Measurements from ENCODE around the gene RMP24.
"Not testable (repeated sequence)": the region's sequence is repeated elsewhere in the genome, so short reads cannot be mapped to it uniquely, and the experiment has no call there.

The RMP24 gene

DNA sequence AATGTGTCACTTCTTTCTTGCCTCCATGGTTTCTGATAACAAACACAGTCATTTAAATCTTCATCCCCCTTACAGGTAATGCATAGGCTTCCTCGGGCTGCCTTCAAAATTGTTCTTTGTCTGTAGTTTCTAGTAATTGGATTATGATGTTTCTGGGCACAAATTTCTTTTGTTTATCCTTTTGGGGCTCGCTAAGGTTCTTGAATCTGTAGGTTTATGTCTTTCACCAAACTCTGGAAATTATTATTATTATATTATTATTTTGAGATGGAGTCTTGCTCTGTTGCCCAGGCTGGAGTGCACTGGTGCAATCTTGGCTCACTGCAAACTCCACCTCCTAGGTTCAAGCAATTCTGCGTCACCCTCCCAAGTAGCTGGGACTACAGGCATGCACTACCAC lies 16.3 kb upstream of the RMP24 start:
- ATAC-seq (no peak), DNase-seq (no peak)
- no peak overlapping the region for H3K27ac Mint-ChIP-seq
- peaks cover 0 to 6% (median 4%) of the 10 kb centered on the region in 5 donors for H3K36me3 Mint-ChIP-seq
- no peak overlapping the region for H3K27ac ChIP-seq (ENCODE audit: low read depth, low read length)
- H3K27me3 ChIP-seq (ENCODE audit: control insufficient read depth in 2 of 2, insufficient read depth in 2 of 2, low read length in 2 of 2): no peaks in the 10 kb centered on the region
- H3K4me3 ChIP-seq (ENCODE audit: low read length): no peak overlapping the region
- intact Hi-C loops (cut with micrococcal nuclease): no loop called here
- no peaks in the 10 kb centered on the region for H3K4me1 ChIP-seq (ENCODE audit: control insufficient read depth in 2 of 2, insufficient read depth in 2 of 2, low read length in 2 of 2)
- no peak overlapping the region for H3K4me3 Mint-ChIP-seq
- ChIA-PET POLR2A (no interaction called here), CTCF (no interaction called here)
- H3K27me3 Mint-ChIP-seq: peaks cover 35 to 47% (median 44%) of the 10 kb centered on the region in 5 donors
- peaks cover 0 to 15% (median 6%) of the 10 kb centered on the region in 11 donors for H3K9me3 Mint-ChIP-seq
- peaks cover 0 to 2% (median 0%) of the 10 kb centered on the region in 7 donors for H3K4me1 Mint-ChIP-seq
- H3K36me3 ChIP-seq (ENCODE audit: control insufficient read depth in 2 of 3, insufficient read depth in 3 of 3, low read length in 3 of 3): no peaks in the 10 kb centered on the region
- H3K9me3 ChIP-seq (ENCODE audit: control insufficient read depth in 2 of 3, low read length in 3 of 3): peaks cover 0 to 5% (median 0%) of the 10 kb centered on the region in 3 experiments

DNA sequence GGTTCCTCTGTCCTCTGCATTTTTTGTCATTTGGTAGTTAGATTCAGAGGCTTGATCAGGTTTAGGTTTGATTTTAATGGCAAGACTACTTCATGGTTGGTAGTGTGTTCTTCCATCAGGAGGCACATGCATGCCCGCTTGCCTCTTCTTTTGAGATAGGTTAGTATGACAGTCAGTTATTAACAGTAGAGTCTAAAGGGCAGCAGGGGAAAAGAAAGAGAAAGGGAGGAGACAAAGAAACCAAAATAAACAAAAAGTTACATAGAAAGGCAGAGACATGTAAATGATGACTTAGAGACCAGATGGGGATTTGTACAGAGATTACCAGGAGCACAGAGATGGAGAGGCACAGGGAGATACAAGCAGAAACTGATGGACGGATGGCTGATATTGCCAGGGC lies 10.2 kb upstream of the RMP24 start:
- Histone ChIP-seq H3K9me3 (ENCODE audit: control insufficient read depth in 2 of 3, low read length in 3 of 3) (peaks cover 0 to 5% (median 0%) of the 10 kb centered on the region in 3 experiments), H3K36me3 (ENCODE audit: control insufficient read depth in 2 of 3, insufficient read depth in 3 of 3, low read length in 3 of 3) (no peaks in the 10 kb centered on the region), H3K27ac (ENCODE audit: low read depth, low read length) (no peak overlapping the region), H3K27me3 (ENCODE audit: control insufficient read depth in 2 of 2, insufficient read depth in 2 of 2, low read length in 2 of 2) (no peaks in the 10 kb centered on the region), H3K4me1 (ENCODE audit: control insufficient read depth in 2 of 2, insufficient read depth in 2 of 2, low read length in 2 of 2) (no peaks in the 10 kb centered on the region), H3K4me3 (ENCODE audit: low read length) (no peak overlapping the region)
- no peak overlapping the region for H3K27ac Mint-ChIP-seq
- H3K9me3 Mint-ChIP-seq: peaks cover 0 to 15% (median 6%) of the 10 kb centered on the region in 11 donors
- peaks cover 0 to 11% (median 0%) of the 10 kb centered on the region in 5 donors for H3K36me3 Mint-ChIP-seq
- ChIA-PET POLR2A (no interaction called here), CTCF (interaction anchor here (0.6 kb wide), 1 partner anchor 470 kb away, joined by 4 read pairs; no protein-coding TSS in a partner anchor)
- H3K27me3 Mint-ChIP-seq: peaks cover 14 to 23% (median 16%) of the 10 kb centered on the region in 5 donors
- peaks cover 0 to 16% (median 9%) of the 10 kb centered on the region in 7 donors for H3K4me1 Mint-ChIP-seq
- ATAC-seq: no peak
- intact Hi-C loops (cut with micrococcal nuclease): no loop called here
- no peak overlapping the region for H3K4me3 Mint-ChIP-seq
- DNase-seq: no peak

DNA sequence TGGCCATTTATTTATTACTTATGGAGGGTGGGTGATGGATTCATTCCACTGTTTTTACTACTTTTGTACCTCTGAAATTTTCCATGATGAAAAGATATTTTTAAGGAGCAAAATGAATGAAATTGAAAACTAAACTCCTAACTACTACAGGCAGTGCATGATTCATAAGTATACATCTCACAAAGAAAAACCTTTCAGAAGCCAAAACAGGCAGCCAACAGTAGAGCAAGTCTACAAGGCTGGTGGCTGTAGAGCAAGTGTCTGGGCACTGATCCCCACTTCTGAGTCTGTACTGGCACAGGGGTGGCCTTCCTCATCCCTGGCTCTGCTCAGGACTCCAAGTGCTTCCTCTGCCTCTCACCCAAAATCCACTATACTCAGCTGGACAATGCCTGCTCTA lies 8.2 kb upstream of the RMP24 start:
- no peak for ATAC-seq
- Histone ChIP-seq H3K4me3 (ENCODE audit: low read length) (no peak overlapping the region), H3K27me3 (ENCODE audit: control insufficient read depth in 2 of 2, insufficient read depth in 2 of 2, low read length in 2 of 2) (no peaks in the 10 kb centered on the region), H3K4me1 (ENCODE audit: control insufficient read depth in 2 of 2, insufficient read depth in 2 of 2, low read length in 2 of 2) (peaks cover 0 to 5% of the 10 kb centered on the region in 2 donors), H3K27ac (ENCODE audit: low read depth, low read length) (no peak overlapping the region), H3K36me3 (ENCODE audit: control insufficient read depth in 2 of 3, insufficient read depth in 3 of 3, low read length in 3 of 3) (no peaks in the 10 kb centered on the region), H3K9me3 (ENCODE audit: control insufficient read depth in 2 of 3, low read length in 3 of 3) (peaks cover 0 to 5% (median 0%) of the 10 kb centered on the region in 3 experiments)
- Mint-ChIP-seq H3K9me3 (peaks cover 0 to 6% (median 1%) of the 10 kb centered on the region in 11 donors), H3K27me3 (peaks cover 0 to 7% (median 2%) of the 10 kb centered on the region in 5 donors), H3K4me3 (no peak overlapping the region), H3K36me3 (peaks cover 0 to 8% (median 0%) of the 10 kb centered on the region in 5 donors), H3K4me1 (peaks cover 6 to 33% (median 29%) of the 10 kb centered on the region in 7 donors), H3K27ac (no peak overlapping the region)
- POLR2A ChIA-PET: no interaction called here
- intact Hi-C loops (cut with micrococcal nuclease): no loop called here
- CTCF ChIA-PET: no interaction called here
- DNase-seq: no peak

GRCh38 chr18:35967866-35968265 lies 4.6 kb upstream of the RMP24 start:
- H3K36me3 ChIP-seq (ENCODE audit: control insufficient read depth in 2 of 3, insufficient read depth in 3 of 3, low read length in 3 of 3); intact Hi-C loops (cut with micrococcal nuclease); H3K4me3 ChIP-seq (ENCODE audit: low read length); H3K27me3 Mint-ChIP-seq; H3K27me3 ChIP-seq (ENCODE audit: control insufficient read depth in 2 of 2, insufficient read depth in 2 of 2, low read length in 2 of 2); H3K9me3 ChIP-seq (ENCODE audit: control insufficient read depth in 2 of 3, low read length in 3 of 3); DNase-seq; H3K9me3 Mint-ChIP-seq; CTCF ChIA-PET; ATAC-seq; H3K27ac ChIP-seq (ENCODE audit: low read depth, low read length); H3K36me3 Mint-ChIP-seq: not testable (repeated sequence)
- POLR2A ChIA-PET: interaction anchor here (0.7 to 2.3 kb wide), 4 partner anchors 162 to 926 kb away, joined by 3 to 9 read pairs (median 4); partner anchors contain the start of genes ELP2 and SLC39A6
- peak overlapping the region in 6 of 10 donors; percentile 16 to 83 (median 56) for H3K4me3 Mint-ChIP-seq
- H3K4me1 Mint-ChIP-seq: peaks cover 20 to 53% (median 50%) of the 10 kb centered on the region in 7 donors
- H3K4me1 ChIP-seq (ENCODE audit: control insufficient read depth in 2 of 2, insufficient read depth in 2 of 2, low read length in 2 of 2): peaks cover 19 to 22% of the 10 kb centered on the region in 2 donors
- H3K27ac Mint-ChIP-seq: peak overlapping the region in 8 of 9 donors; percentile 18 to 96 (median 81)

DNA sequence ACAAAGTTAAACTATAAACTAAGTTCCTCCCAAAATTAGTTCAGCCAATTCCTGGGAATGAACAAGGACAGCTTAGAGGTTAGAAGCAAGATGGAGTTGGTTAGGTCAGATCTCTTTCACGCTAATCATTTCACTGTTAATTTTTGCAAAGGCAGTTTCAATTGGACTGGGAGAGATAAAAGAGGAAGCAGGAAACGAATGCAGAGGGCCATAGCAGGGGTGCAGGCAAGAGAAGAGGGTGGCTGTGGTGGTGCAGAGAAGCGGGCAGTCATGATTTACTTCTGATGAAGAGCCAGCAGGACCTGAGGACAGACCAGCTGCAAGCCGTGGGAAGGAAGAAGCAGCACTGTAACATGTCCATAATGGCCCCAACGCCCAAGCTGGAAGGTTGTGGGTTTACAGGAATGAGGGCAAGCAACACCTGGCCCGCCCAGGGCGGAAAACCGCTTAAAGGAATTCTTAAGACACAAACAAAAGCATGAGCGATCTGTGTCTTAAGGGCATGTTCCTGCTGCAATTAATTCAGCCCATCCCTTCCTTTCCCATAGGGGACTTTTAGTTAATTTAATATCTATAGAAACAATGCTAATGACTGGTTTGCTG lies 4.1 kb upstream of the RMP24 start:
- Histone ChIP-seq H3K36me3 (ENCODE audit: control insufficient read depth in 2 of 3, insufficient read depth in 3 of 3, low read length in 3 of 3) (peaks cover 0 to 5% (median 0%) of the 10 kb centered on the region in 3 experiments), H3K9me3 (ENCODE audit: control insufficient read depth in 2 of 3, low read length in 3 of 3) (no peaks in the 10 kb centered on the region), H3K4me3 (ENCODE audit: low read length) (no peak overlapping the region), H3K4me1 (ENCODE audit: control insufficient read depth in 2 of 2, insufficient read depth in 2 of 2, low read length in 2 of 2) (peaks cover 24% of the 10 kb centered on the region in 2 donors), H3K27me3 (ENCODE audit: control insufficient read depth in 2 of 2, insufficient read depth in 2 of 2, low read length in 2 of 2) (no peaks in the 10 kb centered on the region), H3K27ac (ENCODE audit: low read depth, low read length) (no peak overlapping the region)
- POLR2A ChIA-PET: interaction anchor here (0.7 to 2.3 kb wide), 4 partner anchors 162 to 926 kb away, joined by 3 to 9 read pairs (median 4); partner anchors contain the start of genes ELP2 and SLC39A6
- DNase-seq (no peak), ATAC-seq (no peak)
- intact Hi-C loops (cut with micrococcal nuclease): no loop called here
- H3K9me3 Mint-ChIP-seq: peaks cover 0 to 2% (median 0%) of the 10 kb centered on the region in 11 donors
- H3K4me3 Mint-ChIP-seq: peak overlapping the region in 8 of 10 donors; percentile 9 to 83 (median 58)
- no peaks in the 10 kb centered on the region for H3K27me3 Mint-ChIP-seq
- peaks cover 25 to 58% (median 55%) of the 10 kb centered on the region in 7 donors for H3K4me1 Mint-ChIP-seq
- CTCF ChIA-PET: no interaction called here
- peaks cover 0 to 7% (median 0%) of the 10 kb centered on the region in 5 donors for H3K36me3 Mint-ChIP-seq
- peak overlapping the region in 8 of 9 donors; percentile 73 to 96 (median 86) for H3K27ac Mint-ChIP-seq

- Histone ChIP-seq H3K4me1 (ENCODE audit: control insufficient read depth in 2 of 2, insufficient read depth in 2 of 2, low read length in 2 of 2) (peaks cover 33% of the 10 kb centered on the region in 2 donors), H3K9me3 (ENCODE audit: control insufficient read depth in 2 of 3, low read length in 3 of 3) (no peaks in the 10 kb centered on the region), H3K27ac (ENCODE audit: low read depth, low read length) (peak overlapping the region; percentile 82), H3K27me3 (ENCODE audit: control insufficient read depth in 2 of 2, insufficient read depth in 2 of 2, low read length in 2 of 2) (no peaks in the 10 kb centered on the region), H3K4me3 (ENCODE audit: low read length) (no peak overlapping the region), H3K36me3 (ENCODE audit: control insufficient read depth in 2 of 3, insufficient read depth in 3 of 3, low read length in 3 of 3) (peaks cover 0 to 5% (median 0%) of the 10 kb centered on the region in 3 experiments)
- intact Hi-C loops (cut with micrococcal nuclease): loop anchor here (2.0 to 5.0 kb wide), 3 partner anchors 19 to 1107 kb away; no protein-coding TSS in a partner anchor
- ChIA-PET POLR2A (interaction anchor here (0.7 to 1.4 kb wide), 3 partner anchors 387 to 624 kb away, joined by 3 to 4 read pairs (median 3); no protein-coding TSS in a partner anchor), CTCF (no interaction called here)
- peaks cover 0 to 2% (median 0%) of the 10 kb centered on the region in 11 donors for H3K9me3 Mint-ChIP-seq
- H3K27ac Mint-ChIP-seq: peak overlapping the region; percentile 34 to 99 (median 95)
- peak overlapping the region; percentile 2 to 99 (median 84) for H3K4me3 Mint-ChIP-seq
- H3K27me3 Mint-ChIP-seq: no peaks in the 10 kb centered on the region
- ATAC-seq (no peak), DNase-seq (no peak)
- peaks cover 34 to 71% (median 68%) of the 10 kb centered on the region in 7 donors for H3K4me1 Mint-ChIP-seq
- H3K36me3 Mint-ChIP-seq: peaks cover 0 to 12% (median 4%) of the 10 kb centered on the region in 5 donors
Observed at GRCh38 chr18:35969676-35970075, 2.8 kb upstream of the RMP24 start.
